Measurements from ENCODE around the gene CCDC85B. TPM values are rescaled to one million over a fixed set of nuclear protein-coding genes. Genes with fewer than 3 reads are reported as not detected.

The CCDC85B gene
- total RNA-seq, 8 experiments from 2014 or later, result 3.0 to 16.0 (median 6.3) TPM

DNA sequence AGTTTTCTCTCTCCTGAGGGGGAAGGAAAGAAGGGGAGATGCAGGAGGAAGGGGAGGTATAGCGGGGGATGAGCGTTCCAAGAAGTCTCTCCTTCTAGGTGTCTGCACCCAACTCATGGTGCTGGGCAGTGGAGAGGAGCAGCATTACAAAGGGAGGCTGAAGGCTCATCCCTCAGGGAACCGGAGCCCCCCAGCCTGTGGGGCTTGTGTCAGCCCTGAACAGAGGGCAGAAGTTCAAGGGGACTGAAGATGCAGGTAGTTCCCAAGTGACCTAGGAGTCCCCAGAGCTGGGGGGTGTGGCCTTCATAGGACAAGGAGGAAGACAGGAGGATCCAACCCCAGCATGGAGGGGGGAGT is 26.6 kb downstream of the CCDC85B start:
- Histone ChIP-seq H3K4me1 (replicated peaks in 1 of 2) (peaks cover 17% of the 10 kb centered on the region in 2 donors), H3K27ac (no peak overlapping the region), H3K4me3 (no peak overlapping the region)
- ATAC-seq (replicated peaks in 6 of 8), result no peak
- WGBS, 10 experiments, result no CpG with 5 or more reads among the region's 3 CpGs
- in situ Hi-C loops (cut with MboI; ENCODE audit: low pct_unique_long_range_greater_than_20kb in 2 of 9, low sequenced_read_pairs in 9 of 9, unreplicated experiment in 9 of 9), result no loop called here

GRCh38 chr11:65917434-65918210 is 27.1 kb downstream of the CCDC85B start:
- 40 to 94% (median 93%) methylated on average over 1 to 10 of the region's 35 CpGs; no CpG with 5 or more reads in 5 of the 10 experiments for WGBS, 10 experiments
- in situ Hi-C loops (cut with MboI; ENCODE audit: low pct_unique_long_range_greater_than_20kb in 2 of 9, low sequenced_read_pairs in 9 of 9, unreplicated experiment in 9 of 9), result no loop called here
- peaks cover 17% of the 10 kb centered on the region in 2 donors for H3K4me1 ChIP-seq (replicated peaks in 1 of 2)
- ATAC-seq (replicated peaks in 6 of 8), result no peak
- H3K27ac ChIP-seq, result no peak overlapping the region
- peak overlapping the region; percentile 89 to 97 (median 91) for H3K4me3 ChIP-seq

DNA sequence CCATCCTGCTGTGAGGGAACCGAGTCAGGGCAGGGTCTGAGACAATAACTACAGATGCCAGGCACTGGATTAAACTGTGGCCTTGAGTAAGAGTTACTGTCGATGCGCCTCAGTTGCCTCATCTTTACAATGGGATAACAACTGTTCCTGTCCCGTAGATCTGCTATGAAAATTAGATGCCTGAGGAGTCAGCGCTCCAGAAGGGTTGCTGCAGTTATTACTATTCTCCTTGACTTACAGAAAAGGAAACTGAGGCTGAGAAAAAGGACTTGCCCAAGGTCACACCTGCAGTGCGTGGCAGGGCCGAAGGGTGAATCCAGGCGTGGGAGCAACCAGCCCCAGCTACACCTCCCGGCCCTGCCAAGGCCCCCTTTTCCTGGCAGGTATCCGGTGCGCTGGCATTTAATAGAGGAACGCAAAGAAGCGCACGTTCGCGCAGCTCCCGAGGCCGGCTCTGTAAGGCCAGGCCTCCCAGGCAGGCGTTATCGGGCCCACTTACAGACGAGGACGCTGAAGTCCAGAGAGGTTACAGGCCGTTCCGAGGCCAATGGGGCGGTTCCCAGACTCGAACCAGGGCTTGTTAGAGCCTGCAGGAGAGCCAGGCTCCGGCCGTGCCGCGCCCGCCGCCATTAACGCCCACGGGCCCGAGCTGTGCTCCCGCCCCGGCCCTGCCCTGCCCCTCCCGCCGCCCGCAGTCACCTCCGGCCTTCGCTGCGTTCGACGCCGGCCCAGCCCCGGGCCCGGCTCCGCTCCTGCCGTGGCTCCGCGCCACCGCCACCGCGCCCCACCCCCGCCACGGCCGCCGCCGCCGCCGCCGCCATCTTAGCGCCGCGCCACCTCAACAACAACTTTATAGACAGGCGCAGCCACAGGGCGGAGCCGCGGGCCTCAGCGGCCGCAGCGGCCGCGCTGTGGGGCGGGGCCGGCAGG is 28.0 kb downstream of the CCDC85B start, which contains the start of gene C11orf68:
Gene C11orf68, minus strand, starts transcription at position 852 of the 930 bp plus-strand sequence. Its CDS starts 31 bp downstream, at position 821.
- Histone ChIP-seq H3K27ac (peak within 1 kb of the TSS; percentile 92 to 96), H3K4me3 (peak within 1 kb of the TSS; percentile 89 to 97 (median 91)), H3K4me1 (replicated peaks in 1 of 2) (peaks cover 17% of the 10 kb centered on the region in 2 donors)
- 6 to 63% (median 38%) methylated on average over 1 to 10 of the region's 77 CpGs; no CpG with 5 or more reads in 3 of the 10 experiments for WGBS, 10 experiments
- peak; percentile 44 to 78 (median 72) for ATAC-seq (replicated peaks in 6 of 8)
- in situ Hi-C loops (cut with MboI; ENCODE audit: low pct_unique_long_range_greater_than_20kb in 2 of 9, low sequenced_read_pairs in 9 of 9, unreplicated experiment in 9 of 9), result no loop called here

DNA sequence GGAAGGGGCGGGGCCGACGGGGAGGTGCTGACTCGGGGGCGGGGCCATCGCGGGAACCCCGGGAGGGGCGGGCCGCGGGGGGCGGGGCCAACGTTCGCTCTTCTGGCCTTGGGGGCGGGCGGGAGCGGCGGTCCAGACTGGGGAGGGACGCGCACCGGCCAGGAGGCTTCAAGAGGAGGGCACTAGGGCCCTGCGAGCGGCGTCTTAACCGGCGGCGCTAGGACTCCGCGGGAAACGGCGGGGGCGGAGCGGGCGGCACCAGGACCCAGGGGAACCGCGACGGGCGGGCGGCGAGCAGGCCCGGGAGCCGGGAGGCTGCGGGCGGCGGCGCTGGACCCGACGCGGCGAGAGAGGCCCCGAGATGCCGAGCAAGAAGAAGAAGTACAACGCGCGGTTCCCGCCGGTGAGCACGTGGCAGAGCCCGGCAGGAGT is 28.7 kb downstream of the CCDC85B start, which contains the start of gene DRAP1:
Gene DRAP1, plus strand, starts transcription at position 286 of the 432 bp plus-strand sequence. Its CDS starts 76 bp downstream, at position 362.
- WGBS, 10 experiments, result no CpG with 5 or more reads among the region's 59 CpGs
- H3K27ac ChIP-seq, result peak within 1 kb of the TSS; percentile 92 to 96
- peak; percentile 74 to 93 (median 91) for ATAC-seq (replicated peaks in 6 of 8)
- in situ Hi-C loops (cut with MboI; ENCODE audit: low pct_unique_long_range_greater_than_20kb in 2 of 9, low sequenced_read_pairs in 9 of 9, unreplicated experiment in 9 of 9), result no loop called here
- peaks cover 17% of the 10 kb centered on the region in 2 donors for H3K4me1 ChIP-seq (replicated peaks in 1 of 2)
- peak within 1 kb of the TSS; percentile 89 to 97 (median 91) for H3K4me3 ChIP-seq

DNA sequence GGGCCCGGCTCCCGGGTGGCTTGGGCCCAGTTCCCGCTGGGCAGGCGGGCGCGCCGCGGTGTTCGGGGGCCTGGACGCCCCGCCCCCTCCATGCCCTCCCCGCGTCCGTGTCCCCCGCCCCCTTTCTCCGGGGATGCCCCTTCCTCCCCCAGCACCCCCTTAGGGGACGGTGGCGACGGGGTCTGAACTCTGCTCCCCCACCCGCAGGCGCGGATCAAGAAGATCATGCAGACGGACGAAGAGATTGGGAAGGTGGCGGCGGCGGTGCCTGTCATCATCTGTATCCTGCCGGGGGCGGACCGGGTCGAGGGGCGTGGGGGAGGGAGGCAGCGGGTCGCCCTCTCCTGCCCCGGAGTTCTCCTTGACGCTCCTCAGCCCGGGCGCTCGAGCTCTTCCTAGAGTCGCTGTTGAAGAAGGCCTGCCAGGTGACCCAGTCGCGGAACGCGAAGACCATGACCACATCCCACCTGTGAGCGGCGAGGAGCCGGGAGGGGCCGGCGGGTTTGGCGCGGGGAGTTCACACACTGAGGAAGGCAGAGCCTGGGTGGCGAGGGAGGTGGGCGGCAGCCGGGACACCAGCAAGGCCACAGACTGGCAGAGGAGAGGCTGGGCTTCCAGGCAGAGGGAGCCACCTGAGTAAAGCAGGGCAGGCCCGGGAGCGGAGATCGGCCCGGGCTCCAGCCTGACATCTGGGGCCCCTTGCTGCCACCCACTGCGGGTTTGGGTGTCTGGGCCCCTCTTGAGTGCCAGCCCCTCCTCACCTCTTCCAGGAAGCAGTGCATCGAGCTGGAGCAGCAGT is 29.3 kb downstream of the CCDC85B start:
- 0 to 4% methylated on average over 1 to 12 of the region's 60 CpGs; no CpG with 5 or more reads in 8 of the 10 experiments for WGBS, 10 experiments
- in situ Hi-C loops (cut with MboI; ENCODE audit: low pct_unique_long_range_greater_than_20kb in 2 of 9, low sequenced_read_pairs in 9 of 9, unreplicated experiment in 9 of 9), result no loop called here
- ATAC-seq (replicated peaks in 6 of 8), result peak in 5 of 8 experiments; percentile 6 to 49 (median 15)
- peaks cover 17% of the 10 kb centered on the region in 2 donors for H3K4me1 ChIP-seq (replicated peaks in 1 of 2)
- peak overlapping the region; percentile 89 to 97 (median 91) for H3K4me3 ChIP-seq
- H3K27ac ChIP-seq, result peak overlapping the region; percentile 76 to 79

DNA sequence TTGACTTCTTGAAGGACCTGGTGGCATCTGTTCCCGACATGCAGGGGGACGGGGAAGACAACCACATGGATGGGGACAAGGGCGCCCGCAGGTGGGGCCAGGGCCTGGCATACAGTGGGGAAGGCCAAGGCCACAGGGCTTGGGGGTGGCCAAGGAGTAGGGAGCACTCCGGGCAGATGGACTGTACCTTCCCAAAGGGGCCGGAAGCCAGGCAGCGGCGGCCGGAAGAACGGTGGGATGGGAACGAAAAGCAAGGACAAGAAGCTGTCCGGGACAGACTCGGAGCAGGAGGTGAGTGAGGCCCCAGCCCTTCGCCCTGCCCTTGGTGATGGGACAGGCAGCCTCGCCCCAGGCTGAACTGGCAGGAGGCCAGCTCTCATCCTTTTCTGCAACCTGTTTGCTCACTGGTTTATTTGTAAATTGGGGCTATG is 29.9 kb downstream of the CCDC85B start:
- Histone ChIP-seq H3K4me1 (replicated peaks in 1 of 2) (peaks cover 17% of the 10 kb centered on the region in 2 donors), H3K27ac (no peak overlapping the region), H3K4me3 (peak overlapping the region; percentile 89 to 97 (median 91))
- in situ Hi-C loops (cut with MboI; ENCODE audit: low pct_unique_long_range_greater_than_20kb in 2 of 9, low sequenced_read_pairs in 9 of 9, unreplicated experiment in 9 of 9), result no loop called here
- 20 to 60% (median 58%) methylated on average over 1 to 10 of the region's 15 CpGs; no CpG with 5 or more reads in 6 of the 10 experiments for WGBS, 10 experiments
- peak in 1 of 8 experiments; percentile 0 for ATAC-seq (replicated peaks in 6 of 8)

GRCh38 chr11:65921033-65921555 is 30.6 kb downstream of the CCDC85B start:
- peaks cover 17% of the 10 kb centered on the region in 2 donors for H3K4me1 ChIP-seq (replicated peaks in 1 of 2)
- H3K27ac ChIP-seq, result no peak overlapping the region
- peak overlapping the region in 1 of 5 donors; percentile 97 for H3K4me3 ChIP-seq
- in situ Hi-C loops (cut with MboI; ENCODE audit: low pct_unique_long_range_greater_than_20kb in 2 of 9, low sequenced_read_pairs in 9 of 9, unreplicated experiment in 9 of 9), result no loop called here
- WGBS, 10 experiments, result no CpG with 5 or more reads among the region's 12 CpGs
- ATAC-seq (replicated peaks in 6 of 8), result no peak

- Histone ChIP-seq H3K27ac (no peak overlapping the region), H3K4me1 (replicated peaks in 1 of 2) (peaks cover 17% of the 10 kb centered on the region in 2 donors), H3K4me3 (no peak overlapping the region)
- 95 to 100% (median 97%) methylated on average over 3 to 8 of the region's 10 CpGs; no CpG with 5 or more reads in 7 of the 10 experiments for WGBS, 10 experiments
- no peak for ATAC-seq (replicated peaks in 6 of 8)
- in situ Hi-C loops (cut with MboI; ENCODE audit: low pct_unique_long_range_greater_than_20kb in 2 of 9, low sequenced_read_pairs in 9 of 9, unreplicated experiment in 9 of 9), result no loop called here
Observed at GRCh38 chr11:65921876-65922275, 31.4 kb downstream of the CCDC85B start.

- in situ Hi-C loops (cut with MboI; ENCODE audit: low pct_unique_long_range_greater_than_20kb in 2 of 9, low sequenced_read_pairs in 9 of 9, unreplicated experiment in 9 of 9), result no loop called here
- H3K4me1 ChIP-seq (replicated peaks in 1 of 2), result peaks cover 14% of the 10 kb centered on the region in 2 donors
- no peak for ATAC-seq (replicated peaks in 6 of 8)
- H3K4me3 ChIP-seq, result no peak overlapping the region
- no peak overlapping the region for H3K27ac ChIP-seq
- WGBS, 10 experiments, result 90 to 100% (median 100%) methylated on average over 2 to 3 of the region's 3 CpGs; no CpG with 5 or more reads in 6 of the 10 experiments
Observed at GRCh38 chr11:65922565-65922964, 32.1 kb downstream of the CCDC85B start.

DNA sequence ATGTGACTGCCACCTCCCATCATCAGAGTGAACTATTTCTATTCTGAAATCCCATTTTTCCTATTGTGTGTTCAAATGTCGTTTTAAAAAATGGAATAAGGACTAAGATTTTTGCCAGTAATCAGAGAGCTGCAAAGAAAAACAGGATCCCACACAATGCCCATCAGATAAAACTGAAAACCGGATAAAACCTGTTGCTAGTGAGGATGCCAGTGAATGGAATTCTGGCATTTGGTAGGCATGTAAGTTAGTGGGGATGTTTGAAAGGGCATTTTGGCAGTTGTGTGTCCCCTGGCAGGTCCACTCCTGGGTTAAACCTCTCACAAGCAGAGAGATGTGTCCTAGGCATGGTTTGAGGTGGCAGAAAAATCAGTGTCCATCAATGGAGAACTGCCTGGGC is 34.9 kb downstream of the CCDC85B start:
- ATAC-seq (replicated peaks in 6 of 8), result no peak
- in situ Hi-C loops (cut with MboI; ENCODE audit: low pct_unique_long_range_greater_than_20kb in 2 of 9, low sequenced_read_pairs in 9 of 9, unreplicated experiment in 9 of 9), result no loop called here
- peaks cover 4 to 5% of the 10 kb centered on the region in 2 donors for H3K4me1 ChIP-seq (replicated peaks in 1 of 2)
- no peak overlapping the region for H3K27ac ChIP-seq
- WGBS, 10 experiments, result 17 to 60% (median 54%) methylated on average over 1 to 2 of the region's 2 CpGs; no CpG with 5 or more reads in 4 of the 10 experiments
- H3K4me3 ChIP-seq, result no peak overlapping the region

DNA sequence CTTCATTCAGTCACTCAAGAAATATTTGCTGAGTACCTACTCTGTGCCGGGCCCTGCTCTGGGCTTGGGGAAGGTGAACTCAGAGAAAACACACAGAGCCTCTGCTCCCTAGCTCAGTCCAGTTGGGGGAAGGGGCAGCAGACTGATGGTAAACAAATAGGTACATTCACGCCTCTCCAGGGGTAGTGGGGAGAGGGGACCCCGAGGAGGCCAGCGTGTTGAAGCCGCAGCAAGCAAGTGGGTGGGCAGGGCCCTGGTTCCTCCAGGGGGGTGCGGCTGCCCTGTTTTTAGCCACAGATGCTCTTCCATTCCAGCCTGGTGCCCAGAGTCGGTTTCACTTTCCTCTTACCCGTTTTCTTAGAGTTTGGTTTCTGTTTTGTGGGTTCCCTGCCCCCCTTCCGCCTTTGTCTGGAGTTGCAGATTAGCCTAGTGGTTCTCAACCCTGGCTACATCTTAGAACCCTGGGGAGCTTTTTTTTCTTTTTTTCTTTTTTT is 37.5 kb downstream of the CCDC85B start:
- no peak overlapping the region for H3K27ac ChIP-seq

GRCh38 chr11:65928667-65929066 is 38.2 kb downstream of the CCDC85B start:
- WGBS, 10 experiments, result 40 to 94% (median 79%) methylated on average over 1 to 3 of the region's 6 CpGs; no CpG with 5 or more reads in 2 of the 10 experiments
- Histone ChIP-seq H3K27ac (no peak overlapping the region), H3K4me1 (replicated peaks in 1 of 2) (no peaks in the 10 kb centered on the region), H3K4me3 (no peak overlapping the region)
- in situ Hi-C loops (cut with MboI; ENCODE audit: low pct_unique_long_range_greater_than_20kb in 2 of 9, low sequenced_read_pairs in 9 of 9, unreplicated experiment in 9 of 9), result no loop called here
- no peak for ATAC-seq (replicated peaks in 6 of 8)

More for the DNA sequence above, 37.5 kb downstream of the CCDC85B start:
- Histone ChIP-seq H3K4me3 (no peak overlapping the region), H3K4me1 (replicated peaks in 1 of 2) (no peaks in the 10 kb centered on the region)
- WGBS, 10 experiments, result 13 to 100% (median 60%) methylated on average over 1 to 5 of the region's 9 CpGs; no CpG with 5 or more reads in 3 of the 10 experiments
- peak in 1 of 8 experiments; percentile 73 for ATAC-seq (replicated peaks in 6 of 8)
- in situ Hi-C loops (cut with MboI; ENCODE audit: low pct_unique_long_range_greater_than_20kb in 2 of 9, low sequenced_read_pairs in 9 of 9, unreplicated experiment in 9 of 9), result no loop called here

Measured in motor neuron (in vitro differentiated cells).